Mesendoderm (in vitro differentiated cells): ENCODE measurements around the gene DENND1A.

ENCODE experiments used
- DNase-seq: peaks from one replicate; pipeline ENCODE4 v3.0.0; 2013
- H2AK5ac ChIP-seq: 2 replicates; pipeline ENCODE4 v1.6.1; 2013; ENCODE audit warnings: low read length, inconsistent platforms
- H2BK120ac ChIP-seq: 2 replicates; pipeline ENCODE4 v1.6.1; 2013; ENCODE audit warnings: low read depth, mild to moderate bottlenecking, low read length, moderate library complexity, mixed read lengths
- H2BK15ac ChIP-seq: replicated peaks from 2 replicates; pipeline ENCODE4 v1.6.1; 2013; ENCODE audit warnings: low read depth, mild to moderate bottlenecking, moderate library complexity
- H2BK5ac ChIP-seq: 2 replicates; pipeline ENCODE4 v1.6.1; 2013; ENCODE audit warnings: low read length, inconsistent platforms
- H3K18ac ChIP-seq: 2 replicates; pipeline ENCODE4 v1.6.1; 2013; ENCODE audit warnings: mild to moderate bottlenecking, low read length, mixed read lengths
- H3K23ac ChIP-seq: one replicate; pipeline ENCODE4 v1.6.1; 2013; ENCODE audit warnings: low read length
- H3K27ac ChIP-seq: 2 replicates; pipeline ENCODE4 v1.5.1; 2013; ENCODE audit warnings: low read depth, mild to moderate bottlenecking, inconsistent platforms, low read length, moderate library complexity
- H3K27me3 ChIP-seq: 2 replicates; pipeline ENCODE4 v1.6.1; 2013; ENCODE audit warnings: low read length, control low read depth, mild to moderate bottlenecking, inconsistent platforms; ENCODE audit not compliant: insufficient read depth, poor library complexity
- H3K36me3 ChIP-seq: 2 replicates; pipeline ENCODE4 v1.6.1; 2013; ENCODE audit warnings: low read length, inconsistent platforms; ENCODE audit not compliant: control insufficient read depth, insufficient read depth
- H3K4ac ChIP-seq: one replicate; pipeline ENCODE4 v1.6.1; 2013; ENCODE audit warnings: low read depth, mild to moderate bottlenecking, low read length, moderate library complexity
- H3K4me1 ChIP-seq: 2 replicates; pipeline ENCODE4 v1.6.1; 2013; ENCODE audit warnings: low read depth, low read length, inconsistent platforms; ENCODE audit not compliant: control insufficient read depth
- H3K4me2 ChIP-seq: 2 replicates; pipeline ENCODE4 v1.6.1; 2013; ENCODE audit warnings: low read length
- H3K4me3 ChIP-seq: 2 replicates; pipeline ENCODE4 v1.5.1; 2013; ENCODE audit warnings: mild to moderate bottlenecking, low read length
- H3K56ac ChIP-seq: one replicate; pipeline ENCODE4 v1.6.1; 2013; ENCODE audit warnings: low read length
- H3K79me1 ChIP-seq: 2 replicates; pipeline ENCODE4 v1.6.1; 2013; ENCODE audit warnings: low read length, inconsistent platforms
- H3K79me2 ChIP-seq: 2 replicates; pipeline ENCODE4 v1.6.1; 2013; ENCODE audit warnings: mild to moderate bottlenecking, low read length; ENCODE audit not compliant: control insufficient read depth, insufficient read depth
- H3K9ac ChIP-seq: 2 replicates; pipeline ENCODE4 v1.6.1; 2013; ENCODE audit warnings: low read length, inconsistent platforms
- H4K5ac ChIP-seq: one replicate; pipeline ENCODE4 v1.6.1; 2013; ENCODE audit warnings: low read length
- H4K8ac ChIP-seq: one replicate; pipeline ENCODE4 v1.6.1; 2013; ENCODE audit warnings: low read depth, mild to moderate bottlenecking, control low read depth, low read length, moderate library complexity
- WGBS: extraction: QIAGEN DNeasy Blood & Tissue Kit; methylation state at CpG from one replicate; pipeline ENCODE4 v1.1.7; 2013; ENCODE audit warnings: low lambda C conversion rate, missing lambda C conversion rate; ENCODE audit not compliant: insufficient coverage; ENCODE audit errors: extremely low coverage; 5-methylcytosine and 5-hydroxymethylcytosine counted together

DENND1A gene

GRCh38 chr9:123454361-123454760 is 475.6 kb downstream of the DENND1A start:
- Histone ChIP-seq H3K4me3 (no peak overlapping the region), H3K56ac (no peak overlapping the region), H4K5ac (no peak overlapping the region), H3K23ac (no peak overlapping the region), H2BK5ac (no peak overlapping the region), H4K8ac (no peak overlapping the region), H3K4me2 (no peak overlapping the region), H2AK5ac (no peak overlapping the region), H3K36me3 (no peaks in the 10 kb centered on the region), H3K79me2 (no peaks in the 10 kb centered on the region), H3K4me1 (peaks cover 1% of the 10 kb centered on the region), H3K9ac (no peak overlapping the region), H2BK120ac (no peak overlapping the region), H3K27ac (no peak overlapping the region), H3K27me3 (no peaks in the 10 kb centered on the region), H3K18ac (no peak overlapping the region), H2BK15ac (no peak overlapping the region), H3K4ac (no peak overlapping the region), H3K79me1 (no peaks in the 10 kb centered on the region)
- no CpG with 5 or more reads among the region's 3 CpGs for WGBS
- no peak for DNase-seq

DNA sequence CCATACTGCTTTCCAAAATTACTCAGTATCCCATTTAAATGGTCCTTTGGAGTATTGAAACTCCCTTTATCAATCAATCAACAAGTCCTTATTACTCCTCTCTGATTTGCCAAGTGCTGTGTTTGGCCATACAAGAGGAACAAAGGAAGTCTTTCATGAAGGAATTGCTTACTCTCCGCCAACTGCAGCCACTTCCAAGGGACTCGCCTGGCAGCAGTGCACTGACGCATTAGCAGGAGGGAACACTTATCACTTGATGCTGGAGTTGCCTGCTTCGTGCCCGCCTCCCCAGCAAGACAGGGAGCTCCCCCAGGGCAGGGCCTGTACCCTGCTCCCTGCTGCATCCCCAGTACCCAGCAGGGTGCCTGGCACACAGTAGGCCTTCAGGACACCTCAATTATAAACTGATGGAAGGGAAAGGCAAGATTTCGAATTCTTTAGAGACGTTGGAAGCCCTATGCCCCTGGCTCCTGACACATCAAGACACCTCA is 476.1 kb downstream of the DENND1A start:
- no peak overlapping the region for H3K23ac ChIP-seq
- H3K27ac ChIP-seq = no peak overlapping the region
- no peaks in the 10 kb centered on the region for H3K79me2 ChIP-seq
- no peak overlapping the region for H3K18ac ChIP-seq
- H2BK120ac ChIP-seq = no peak overlapping the region
- DNase-seq = no peak
- H3K9ac ChIP-seq = no peak overlapping the region
- H3K56ac ChIP-seq = no peak overlapping the region
- H2AK5ac ChIP-seq = no peak overlapping the region
- H3K27me3 ChIP-seq = no peaks in the 10 kb centered on the region
- no CpG with 5 or more reads among the region's 7 CpGs for WGBS
- H2BK5ac ChIP-seq = no peak overlapping the region
- no peak overlapping the region for H3K4me3 ChIP-seq
- no peak overlapping the region for H4K5ac ChIP-seq
- H3K4me1 ChIP-seq = peaks cover 1% of the 10 kb centered on the region
- H3K4ac ChIP-seq = no peak overlapping the region
- H2BK15ac ChIP-seq = no peak overlapping the region
- H4K8ac ChIP-seq = no peak overlapping the region
- H3K36me3 ChIP-seq = no peaks in the 10 kb centered on the region
- H3K79me1 ChIP-seq = no peaks in the 10 kb centered on the region
- H3K4me2 ChIP-seq = no peak overlapping the region

DNA sequence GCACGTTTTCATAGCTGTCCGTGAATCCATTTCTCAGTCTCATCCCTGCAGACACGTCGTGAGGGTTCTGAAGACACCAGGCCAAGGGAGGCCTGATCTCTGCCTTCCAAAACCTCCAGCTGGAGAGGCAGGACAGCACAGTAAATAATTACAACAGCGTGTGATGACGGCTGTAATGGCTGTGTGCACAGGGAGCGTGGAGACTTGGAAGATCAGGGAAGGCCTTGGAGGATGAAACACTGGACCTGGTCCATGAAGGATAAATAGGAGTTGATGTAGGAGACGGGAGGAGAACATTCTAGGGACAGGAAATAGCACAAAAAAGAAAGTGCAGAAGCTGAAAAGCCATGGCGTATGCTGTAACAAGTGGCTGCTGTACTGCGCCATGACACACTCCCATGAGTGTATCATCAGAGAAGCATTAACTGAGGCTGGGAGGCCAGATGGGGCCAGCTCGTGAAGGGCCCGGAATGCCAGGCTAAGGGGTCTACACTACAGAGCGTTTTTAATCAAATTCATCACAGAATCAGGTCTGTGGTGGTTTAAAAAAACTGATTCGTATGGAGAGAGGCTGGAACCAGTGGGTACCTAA is 476.8 kb downstream of the DENND1A start:
- no peaks in the 10 kb centered on the region for H3K27me3 ChIP-seq
- no peaks in the 10 kb centered on the region for H3K79me1 ChIP-seq
- H2BK5ac ChIP-seq = no peak overlapping the region
- no peak overlapping the region for H3K4ac ChIP-seq
- H2AK5ac ChIP-seq = no peak overlapping the region
- no peak overlapping the region for H3K18ac ChIP-seq
- no peak overlapping the region for H3K56ac ChIP-seq
- no peak overlapping the region for H4K5ac ChIP-seq
- WGBS = no CpG with 5 or more reads among the region's 14 CpGs
- no peaks in the 10 kb centered on the region for H3K79me2 ChIP-seq
- no peak overlapping the region for H3K23ac ChIP-seq
- H3K4me2 ChIP-seq = no peak overlapping the region
- DNase-seq = no peak
- no peaks in the 10 kb centered on the region for H3K36me3 ChIP-seq
- no peak overlapping the region for H3K9ac ChIP-seq
- H3K27ac ChIP-seq = no peak overlapping the region
- H3K4me1 ChIP-seq = peaks cover 1% of the 10 kb centered on the region
- H2BK120ac ChIP-seq = no peak overlapping the region
- no peak overlapping the region for H2BK15ac ChIP-seq
- H3K4me3 ChIP-seq = no peak overlapping the region
- H4K8ac ChIP-seq = no peak overlapping the region

DNA sequence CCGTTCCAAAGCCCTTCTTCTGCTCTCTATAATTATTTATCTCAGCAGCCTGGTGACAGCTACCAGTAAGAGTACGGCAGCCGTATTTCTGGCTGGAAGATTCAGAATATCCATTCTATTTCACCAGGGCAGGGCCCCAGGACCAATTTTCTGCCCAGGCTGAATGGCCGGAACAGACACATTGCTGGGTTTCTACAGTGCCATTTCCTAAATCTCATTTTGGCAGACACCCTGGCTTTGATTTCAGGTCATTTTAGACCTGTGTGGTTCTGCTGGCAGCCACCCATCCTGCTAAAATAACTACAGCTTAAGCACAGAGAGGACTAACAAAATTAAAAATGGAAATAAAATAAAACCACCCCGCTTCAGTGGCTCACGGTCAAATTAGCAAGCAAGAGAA is 478.9 kb downstream of the DENND1A start:
- no CpG with 5 or more reads among the region's 6 CpGs for WGBS
- no peak overlapping the region for H2BK15ac ChIP-seq
- H3K27me3 ChIP-seq = no peaks in the 10 kb centered on the region
- H3K56ac ChIP-seq = no peak overlapping the region
- H3K4me3 ChIP-seq = no peak overlapping the region
- no peak overlapping the region for H3K27ac ChIP-seq
- no peak overlapping the region for H2AK5ac ChIP-seq
- H3K79me2 ChIP-seq = no peaks in the 10 kb centered on the region
- no peak overlapping the region for H3K4me2 ChIP-seq
- no peak overlapping the region for H4K5ac ChIP-seq
- no peaks in the 10 kb centered on the region for H3K36me3 ChIP-seq
- no peak overlapping the region for H3K4ac ChIP-seq
- H3K9ac ChIP-seq = no peak overlapping the region
- H3K18ac ChIP-seq = no peak overlapping the region
- H3K79me1 ChIP-seq = no peaks in the 10 kb centered on the region
- H2BK5ac ChIP-seq = no peak overlapping the region
- DNase-seq = no peak
- H2BK120ac ChIP-seq = no peak overlapping the region
- no peak overlapping the region for H4K8ac ChIP-seq
- no peak overlapping the region for H3K23ac ChIP-seq
- H3K4me1 ChIP-seq = peaks cover 1% of the 10 kb centered on the region

GRCh38 chr9:123450098-123450770 is 479.7 kb downstream of the DENND1A start:
- no CpG with 5 or more reads among the region's 12 CpGs for WGBS
- Histone ChIP-seq H3K4ac (no peak overlapping the region), H3K27ac (no peak overlapping the region), H2BK5ac (no peak overlapping the region), H3K56ac (no peak overlapping the region), H3K4me1 (peaks cover 1% of the 10 kb centered on the region), H3K79me2 (no peaks in the 10 kb centered on the region), H3K4me3 (no peak overlapping the region), H3K79me1 (no peaks in the 10 kb centered on the region), H3K4me2 (no peak overlapping the region), H2BK15ac (no peak overlapping the region), H3K36me3 (no peaks in the 10 kb centered on the region), H4K8ac (no peak overlapping the region), H3K18ac (no peak overlapping the region), H2BK120ac (no peak overlapping the region), H3K23ac (no peak overlapping the region), H2AK5ac (no peak overlapping the region), H3K9ac (no peak overlapping the region), H4K5ac (no peak overlapping the region), H3K27me3 (no peaks in the 10 kb centered on the region)
- DNase-seq = no peak
